Measurements from ENCODE around the gene HOXD11.

HOXD11 gene

DNA sequence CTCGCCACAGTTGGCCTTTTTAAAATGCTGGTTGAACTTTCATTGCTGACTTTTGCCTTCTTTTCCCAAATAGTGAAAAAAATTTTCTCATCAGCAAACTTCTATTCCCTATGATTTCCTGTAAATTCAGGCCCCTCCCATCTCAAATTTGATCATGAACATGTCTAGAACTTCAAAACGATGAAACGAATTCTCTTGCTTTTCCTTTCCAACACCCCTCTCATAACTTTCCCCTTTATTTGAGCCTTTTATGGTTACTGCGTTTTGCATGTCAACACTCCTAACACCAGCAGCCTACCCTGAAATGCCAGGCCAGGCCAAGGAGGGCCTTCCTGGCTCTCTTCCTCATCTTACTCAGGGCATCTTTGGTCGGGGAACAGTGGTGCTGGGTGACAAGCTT is 16.2 kb upstream of the HOXD11 start:
- no peak overlapping the region for H3K27ac ChIP-seq
- TF ChIP-seq, protein P1, sequence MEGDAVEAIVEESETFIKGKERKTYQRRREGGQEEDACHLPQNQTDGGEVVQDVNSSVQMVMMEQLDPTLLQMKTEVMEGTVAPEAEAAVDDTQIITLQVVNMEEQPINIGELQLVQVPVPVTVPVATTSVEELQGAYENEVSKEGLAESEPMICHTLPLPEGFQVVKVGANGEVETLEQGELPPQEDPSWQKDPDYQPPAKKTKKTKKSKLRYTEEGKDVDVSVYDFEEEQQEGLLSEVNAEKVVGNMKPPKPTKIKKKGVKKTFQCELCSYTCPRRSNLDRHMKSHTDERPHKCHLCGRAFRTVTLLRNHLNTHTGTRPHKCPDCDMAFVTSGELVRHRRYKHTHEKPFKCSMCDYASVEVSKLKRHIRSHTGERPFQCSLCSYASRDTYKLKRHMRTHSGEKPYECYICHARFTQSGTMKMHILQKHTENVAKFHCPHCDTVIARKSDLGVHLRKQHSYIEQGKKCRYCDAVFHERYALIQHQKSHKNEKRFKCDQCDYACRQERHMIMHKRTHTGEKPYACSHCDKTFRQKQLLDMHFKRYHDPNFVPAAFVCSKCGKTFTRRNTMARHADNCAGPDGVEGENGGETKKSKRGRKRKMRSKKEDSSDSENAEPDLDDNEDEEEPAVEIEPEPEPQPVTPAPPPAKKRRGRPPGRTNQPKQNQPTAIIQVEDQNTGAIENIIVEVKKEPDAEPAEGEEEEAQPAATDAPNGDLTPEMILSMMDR (conservative IDR thresholded peaks at IDR 0.05; ENCODE audit: low read depth, low read length), result no peak
- H3K36me3 ChIP-seq (ENCODE audit: insufficient read depth), result no peaks in the 10 kb centered on the region
- no peak overlapping the region for H2AFZ ChIP-seq (ENCODE audit: low read depth)
- H3K4me2 ChIP-seq, result no peak overlapping the region
- no peak overlapping the region for H3K9ac ChIP-seq
- H3K4me3 ChIP-seq (IDR thresholded peaks at IDR 0.05; ENCODE audit: insufficient read depth, low read depth, low read length), result no peak overlapping the region
- no peaks in the 10 kb centered on the region for H4K20me1 ChIP-seq (ENCODE audit: insufficient read depth)
- H3K27me3 ChIP-seq (ENCODE audit: insufficient read depth, low read depth), result no peaks in the 10 kb centered on the region
- H3K4me1 ChIP-seq (ENCODE audit: low read depth, poor library complexity, severe bottlenecking), result peaks cover 5% of the 10 kb centered on the region
- no peaks in the 10 kb centered on the region for H3K79me2 ChIP-seq (ENCODE audit: insufficient read depth, low read depth)

DNA sequence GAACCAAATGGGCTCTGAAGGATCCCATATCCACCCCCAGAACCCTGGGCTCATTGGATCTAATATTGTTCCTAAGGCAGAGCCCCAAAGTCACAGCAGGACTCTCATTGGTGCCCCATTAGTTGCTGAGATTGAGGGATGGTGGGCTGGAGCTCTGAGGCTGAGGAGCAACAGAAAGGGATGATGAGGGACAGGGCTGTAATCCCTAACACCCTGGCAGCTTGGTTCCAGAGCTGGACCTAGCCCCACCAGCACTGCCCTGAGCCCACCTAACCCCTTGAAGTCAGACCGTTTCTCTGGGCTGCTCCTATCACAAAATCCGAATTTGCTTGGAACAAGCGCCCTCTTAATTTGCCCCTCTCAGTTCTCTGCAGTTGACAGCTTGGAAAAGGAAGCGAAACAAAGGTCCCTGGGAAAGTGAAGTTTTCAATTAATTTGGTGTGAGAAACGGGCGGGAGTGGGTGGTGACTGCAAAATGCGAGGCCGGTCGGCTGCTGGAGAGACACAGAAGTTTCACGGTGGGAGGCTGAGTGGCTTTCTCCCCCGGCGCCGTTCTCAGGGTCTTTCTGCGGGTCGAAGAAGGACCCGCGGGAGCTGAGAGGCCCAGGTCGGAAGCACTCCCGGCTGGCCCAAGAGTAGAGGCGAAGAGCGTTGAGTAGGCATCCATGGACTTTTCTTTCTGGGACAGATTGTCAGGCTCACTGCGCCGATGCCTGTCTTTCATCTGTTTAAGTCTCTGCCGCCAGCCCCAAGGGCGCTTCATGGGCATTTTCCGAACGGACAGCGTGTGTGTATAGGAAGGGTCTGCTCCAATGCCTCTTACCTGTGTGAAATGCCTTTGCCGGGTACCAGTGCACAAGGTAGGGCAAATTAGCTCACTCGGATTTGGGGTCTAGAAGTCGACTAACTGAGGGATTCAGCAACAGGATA is 15.5 kb upstream of the HOXD11 start:
- TF ChIP-seq, protein P1 (conservative IDR thresholded peaks at IDR 0.05; ENCODE audit: low read depth, low read length), result no peak
- Histone ChIP-seq H3K27ac (no peak overlapping the region), H3K36me3 (ENCODE audit: insufficient read depth) (no peaks in the 10 kb centered on the region), H3K4me3 (IDR thresholded peaks at IDR 0.05; ENCODE audit: insufficient read depth, low read depth, low read length) (no peak overlapping the region), H3K27me3 (ENCODE audit: insufficient read depth, low read depth) (no peaks in the 10 kb centered on the region), H3K4me1 (ENCODE audit: low read depth, poor library complexity, severe bottlenecking) (peaks cover 8% of the 10 kb centered on the region), H3K9ac (no peak overlapping the region), H3K79me2 (ENCODE audit: insufficient read depth, low read depth) (no peaks in the 10 kb centered on the region), H2AFZ (ENCODE audit: low read depth) (no peak overlapping the region), H4K20me1 (ENCODE audit: insufficient read depth) (no peaks in the 10 kb centered on the region), H3K4me2 (no peak overlapping the region)

DNA sequence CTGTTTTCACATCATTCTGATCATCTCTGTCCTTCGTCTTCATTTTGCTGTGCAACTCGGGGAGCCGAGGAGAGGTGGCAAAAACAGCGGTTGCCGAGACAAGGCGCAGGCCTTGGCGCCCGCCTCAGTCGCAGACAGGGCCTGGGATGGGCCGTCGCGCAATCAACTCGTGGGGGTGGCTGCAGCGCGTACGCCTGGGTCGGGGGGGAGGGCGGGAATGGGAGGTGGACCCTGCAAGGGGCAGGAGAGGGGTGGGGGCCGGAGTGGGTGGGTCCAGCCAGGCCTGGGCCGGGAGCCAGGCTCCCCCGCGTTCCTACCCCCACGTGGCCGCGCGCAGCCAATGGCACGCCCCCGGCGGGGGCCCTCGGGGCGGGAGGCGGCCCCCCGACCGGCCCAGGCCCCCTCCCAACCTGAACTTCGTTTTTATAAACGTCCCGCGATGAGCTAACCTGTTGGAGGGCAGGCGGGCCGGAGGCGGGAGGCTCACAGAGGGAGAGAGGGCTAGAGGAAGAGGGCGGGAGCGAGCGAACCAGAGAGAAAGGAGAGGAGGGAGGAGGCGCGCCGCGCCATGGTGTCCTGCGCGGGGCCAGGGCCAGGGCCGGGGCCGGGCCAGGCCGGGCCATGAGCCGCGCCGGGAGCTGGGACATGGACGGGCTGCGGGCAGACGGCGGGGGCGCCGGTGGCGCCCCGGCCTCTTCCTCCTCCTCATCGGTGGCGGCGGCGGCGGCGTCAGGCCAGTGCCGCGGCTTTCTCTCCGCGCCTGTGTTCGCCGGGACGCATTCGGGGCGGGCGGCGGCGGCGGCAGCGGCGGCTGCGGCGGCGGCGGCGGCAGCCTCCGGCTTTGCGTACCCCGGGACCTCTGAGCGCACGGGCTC is 14.6 kb upstream of the HOXD11 start, which contains the start of gene HOXD13:
TSS of gene HOXD13 (plus strand) at position 452 of the 875 bp plus-strand sequence. CDS start at position 622, 170 bp downstream.
- Histone ChIP-seq H3K36me3 (ENCODE audit: insufficient read depth) (no peaks in the 10 kb centered on the region), H3K4me1 (ENCODE audit: low read depth, poor library complexity, severe bottlenecking) (peaks cover 8% of the 10 kb centered on the region), H3K27ac (no peak within 1 kb of the TSS), H3K4me3 (IDR thresholded peaks at IDR 0.05; ENCODE audit: insufficient read depth, low read depth, low read length) (no peak within 1 kb of the TSS), H4K20me1 (ENCODE audit: insufficient read depth) (no peaks in the 10 kb centered on the region), H3K4me2 (0 out of 2 replicates have a peak within 1 kb of the TSS, but pooled peaks have one; percentile 20), H3K79me2 (ENCODE audit: insufficient read depth, low read depth) (no peaks in the 10 kb centered on the region), H3K9ac (no peak within 1 kb of the TSS), H2AFZ (ENCODE audit: low read depth) (no peak within 1 kb of the TSS; the same call in 1 of the 2 replicates), H3K27me3 (ENCODE audit: insufficient read depth, low read depth) (no peaks in the 10 kb centered on the region)
- TF ChIP-seq, protein P1 (conservative IDR thresholded peaks at IDR 0.05; ENCODE audit: low read depth, low read length), result no peak

DNA sequence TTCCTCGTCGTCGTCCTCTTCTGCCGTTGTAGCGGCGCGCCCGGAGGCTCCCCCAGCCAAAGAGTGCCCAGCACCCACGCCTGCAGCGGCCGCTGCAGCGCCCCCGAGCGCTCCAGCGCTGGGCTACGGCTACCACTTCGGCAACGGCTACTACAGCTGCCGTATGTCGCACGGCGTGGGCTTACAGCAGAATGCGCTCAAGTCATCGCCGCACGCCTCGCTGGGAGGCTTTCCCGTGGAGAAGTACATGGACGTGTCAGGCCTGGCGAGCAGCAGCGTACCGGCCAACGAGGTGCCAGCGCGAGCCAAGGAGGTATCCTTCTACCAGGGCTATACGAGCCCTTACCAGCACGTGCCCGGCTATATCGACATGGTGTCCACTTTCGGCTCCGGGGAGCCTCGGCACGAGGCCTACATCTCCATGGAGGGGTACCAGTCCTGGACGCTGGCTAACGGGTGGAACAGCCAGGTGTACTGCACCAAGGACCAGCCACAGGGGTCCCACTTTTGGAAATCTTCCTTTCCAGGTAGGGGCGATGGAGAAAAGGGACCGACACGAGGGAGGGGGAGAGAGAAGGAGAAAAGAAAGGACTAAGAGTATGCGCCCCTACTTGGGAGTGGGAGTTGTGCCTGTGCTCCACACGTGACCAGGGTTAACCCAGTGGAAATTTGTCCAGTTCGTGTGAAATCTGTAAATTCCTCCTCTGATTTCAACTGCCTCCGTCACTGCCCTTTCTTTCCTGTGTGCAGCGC is 13.8 kb upstream of the HOXD11 start:
- Histone ChIP-seq H2AFZ (ENCODE audit: low read depth) (no peak overlapping the region; the same call in 1 of the 2 replicates), H3K4me1 (ENCODE audit: low read depth, poor library complexity, severe bottlenecking) (peaks cover 8% of the 10 kb centered on the region), H3K4me3 (IDR thresholded peaks at IDR 0.05; ENCODE audit: insufficient read depth, low read depth, low read length) (no peak overlapping the region), H3K9ac (no peak overlapping the region), H3K4me2 (0 out of 2 replicates have a peak overlapping the region, but pooled peaks have one; percentile 20), H4K20me1 (ENCODE audit: insufficient read depth) (no peaks in the 10 kb centered on the region), H3K27me3 (ENCODE audit: insufficient read depth, low read depth) (no peaks in the 10 kb centered on the region), H3K36me3 (ENCODE audit: insufficient read depth) (no peaks in the 10 kb centered on the region), H3K27ac (no peak overlapping the region), H3K79me2 (ENCODE audit: insufficient read depth, low read depth) (no peaks in the 10 kb centered on the region)
- TF ChIP-seq, protein P1 (conservative IDR thresholded peaks at IDR 0.05; ENCODE audit: low read depth, low read length), result no peak
